Tongue (tissue), 2 donors: ENCODE data around the gene CLRN1. TPM values are rescaled to one million over a fixed set of nuclear protein-coding genes. Genes with fewer than 3 reads are reported as not detected.
A peak's percentile ranks its signal among the peaks of the same experiment; 100 is the strongest.

Experiments used
- DNase-seq: peaks from one replicate; pipeline ENCODE4 v3.0.0-alpha.2; 2015
- total RNA-seq: library from RNA; depleted of rRNA; stranded (reverse); fragments of >200 nt; gene quantifications from one replicate; pipeline ENCODE4 v1.2.3, GENCODE V29; 2014

CLRN1 gene
- total RNA-seq, 1 donor from 2014 or later = 0.31 TPM

DNA sequence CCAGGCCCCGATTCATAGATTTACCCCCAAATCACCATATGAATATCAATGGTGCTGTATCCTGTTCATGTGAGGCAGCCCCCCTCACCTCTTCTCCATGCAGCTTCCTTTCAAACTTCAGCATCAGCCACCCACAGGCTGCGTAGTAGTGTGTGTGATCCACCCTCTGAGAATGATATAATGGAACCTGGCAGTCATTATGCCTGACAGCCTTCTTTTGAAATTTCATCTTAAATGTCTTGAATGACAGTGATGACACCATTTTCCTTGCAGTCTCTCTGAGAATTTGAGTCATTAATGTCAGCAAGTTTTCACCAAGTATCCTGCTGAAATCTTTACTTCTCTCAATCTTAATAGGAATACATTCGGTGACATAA lies 3.5 kb upstream of the CLRN1 start:
- DNase-seq = no peak

DNA sequence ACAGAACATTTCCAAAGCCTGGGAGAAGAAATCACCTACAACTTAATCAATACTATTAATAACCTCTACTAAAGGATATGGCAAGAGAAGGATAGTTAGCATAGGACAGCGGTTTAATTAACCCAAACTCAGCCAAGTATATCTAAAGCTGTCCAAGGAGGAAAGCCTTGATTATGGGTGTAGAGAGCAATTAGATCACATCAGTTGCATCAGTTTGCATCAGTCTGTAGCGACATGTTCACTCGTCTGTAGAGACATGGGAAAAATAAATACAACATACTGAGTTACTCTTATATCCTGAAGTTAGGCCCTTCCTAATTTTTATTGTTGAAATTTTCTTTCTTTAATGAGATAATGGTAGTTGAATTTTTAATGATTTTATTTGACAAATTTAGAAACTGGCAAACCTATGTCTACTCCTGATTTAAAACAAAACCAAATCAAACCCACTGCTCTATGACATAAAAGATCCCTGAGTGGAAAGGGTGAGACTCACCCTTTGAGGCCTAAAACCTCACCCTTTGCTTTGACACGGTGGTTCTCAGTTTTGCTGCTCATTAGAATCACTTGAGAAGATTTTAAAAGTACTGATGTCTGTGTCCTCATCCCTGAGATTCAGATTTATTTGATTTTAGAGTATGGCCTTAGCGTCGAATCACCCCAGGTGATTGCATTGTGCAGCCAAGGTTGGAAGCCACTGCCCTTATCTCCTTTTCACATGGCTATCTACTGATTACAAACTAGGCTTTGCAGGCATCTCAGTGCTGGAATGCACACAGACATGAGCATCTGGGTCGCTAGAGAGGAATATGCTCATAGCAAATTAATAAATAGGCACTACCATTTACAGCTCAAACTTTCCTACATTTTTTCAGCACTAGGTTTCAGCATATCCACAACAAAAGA lies 2.8 kb upstream of the CLRN1 start:
- DNase-seq = no peak

DNA sequence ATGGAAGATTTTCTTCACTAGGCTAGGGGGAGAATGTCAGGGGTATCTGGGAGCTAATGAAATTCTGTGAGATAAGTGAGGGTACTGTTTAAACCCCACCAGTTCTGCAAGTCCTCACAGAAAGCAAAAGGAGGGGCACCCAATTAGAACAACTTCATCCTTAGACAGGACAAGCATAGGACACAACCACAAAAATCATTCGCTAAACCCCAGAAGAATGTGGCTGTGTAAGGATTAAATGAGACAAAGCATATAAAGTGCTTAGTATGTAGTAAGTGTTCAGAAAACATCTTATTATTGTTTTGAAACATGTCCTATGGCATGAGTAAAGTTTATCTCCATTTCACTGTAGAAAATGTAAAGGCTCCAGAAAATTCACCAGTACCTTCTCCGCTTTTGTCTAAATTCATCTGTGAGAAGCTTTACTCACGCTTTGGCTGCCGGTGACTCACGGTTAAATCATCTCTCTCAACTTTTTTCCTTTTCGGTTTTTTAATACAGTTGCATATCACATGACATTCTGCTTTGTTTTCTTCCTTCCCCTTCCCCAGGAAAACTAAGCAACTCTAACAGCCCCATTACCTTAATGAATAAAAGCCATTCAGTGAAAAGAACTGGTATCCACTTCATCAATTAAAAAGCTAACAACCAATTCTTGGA lies 1.7 kb downstream of the CLRN1 start:
- no peak for DNase-seq

DNA sequence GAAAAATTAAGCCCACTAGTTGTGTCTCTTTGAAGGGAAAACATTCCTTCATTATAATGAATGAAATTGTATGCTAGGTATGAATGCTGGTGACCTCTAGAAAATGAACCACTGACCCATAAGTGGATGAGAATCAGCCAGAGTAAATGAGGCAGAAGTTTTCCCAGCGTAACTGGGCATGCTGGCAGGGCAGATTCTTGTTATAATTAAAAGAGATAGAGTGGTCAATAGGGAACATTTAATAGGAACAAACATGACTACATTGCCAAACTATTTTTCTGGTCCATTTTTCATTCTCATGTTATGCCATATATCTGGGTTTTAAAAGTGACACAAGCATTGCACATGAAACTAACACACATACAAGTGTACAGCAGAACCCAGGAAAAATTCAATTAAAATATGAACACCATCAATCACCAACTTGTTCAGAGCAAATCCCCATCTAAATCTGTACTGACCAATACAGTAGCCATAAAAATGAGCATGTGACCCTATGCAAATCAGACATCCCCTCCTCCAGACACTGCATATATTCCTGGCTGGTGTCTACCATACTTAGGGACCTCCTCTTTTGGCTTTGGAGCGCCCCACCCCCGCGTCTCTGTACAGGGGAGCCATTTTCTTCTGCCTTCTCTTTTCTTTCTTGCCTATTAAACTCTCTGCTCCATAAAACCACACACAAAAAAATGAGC lies 4.0 kb downstream of the CLRN1 start:
- DNase-seq = no peak

DNA sequence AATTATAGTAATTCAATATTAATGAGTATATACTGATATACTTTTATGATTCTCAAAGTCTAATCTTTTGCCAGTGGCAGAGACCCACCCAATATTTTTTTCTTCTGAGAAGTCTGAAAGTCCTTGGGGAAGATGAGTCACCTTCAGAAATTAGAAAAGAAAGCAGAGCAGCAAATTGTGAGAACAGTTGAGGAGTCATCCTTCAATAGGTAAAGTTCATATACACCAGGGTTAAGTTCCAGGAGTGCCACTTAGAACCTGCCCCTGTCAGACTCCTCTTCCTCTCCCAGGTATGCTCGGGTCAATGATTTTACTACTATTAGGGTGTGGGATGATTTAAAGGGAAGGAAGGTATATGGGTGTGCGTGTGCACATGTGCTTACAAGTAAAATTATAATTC lies 7.1 kb downstream of the CLRN1 start:
- no peak for DNase-seq

DNA sequence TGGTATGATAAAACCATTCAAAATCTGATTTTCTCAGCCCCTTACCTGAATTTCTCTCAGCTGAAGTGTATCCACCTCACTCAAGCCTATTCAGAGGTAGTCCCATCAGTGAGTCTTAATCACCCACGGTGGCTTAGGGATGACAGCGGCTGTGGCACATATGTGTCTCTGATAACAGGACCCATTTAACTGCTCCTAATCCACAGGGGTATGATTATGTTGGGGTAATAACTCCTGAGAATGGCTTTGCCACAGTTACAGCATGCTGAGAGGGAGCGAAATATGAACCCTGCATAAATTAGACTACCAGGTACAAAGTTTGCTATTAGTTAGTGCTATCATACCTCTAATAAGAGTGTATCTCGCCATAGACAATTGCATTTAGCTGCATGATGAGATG lies 10.6 kb downstream of the CLRN1 start:
- no peak for DNase-seq

DNA sequence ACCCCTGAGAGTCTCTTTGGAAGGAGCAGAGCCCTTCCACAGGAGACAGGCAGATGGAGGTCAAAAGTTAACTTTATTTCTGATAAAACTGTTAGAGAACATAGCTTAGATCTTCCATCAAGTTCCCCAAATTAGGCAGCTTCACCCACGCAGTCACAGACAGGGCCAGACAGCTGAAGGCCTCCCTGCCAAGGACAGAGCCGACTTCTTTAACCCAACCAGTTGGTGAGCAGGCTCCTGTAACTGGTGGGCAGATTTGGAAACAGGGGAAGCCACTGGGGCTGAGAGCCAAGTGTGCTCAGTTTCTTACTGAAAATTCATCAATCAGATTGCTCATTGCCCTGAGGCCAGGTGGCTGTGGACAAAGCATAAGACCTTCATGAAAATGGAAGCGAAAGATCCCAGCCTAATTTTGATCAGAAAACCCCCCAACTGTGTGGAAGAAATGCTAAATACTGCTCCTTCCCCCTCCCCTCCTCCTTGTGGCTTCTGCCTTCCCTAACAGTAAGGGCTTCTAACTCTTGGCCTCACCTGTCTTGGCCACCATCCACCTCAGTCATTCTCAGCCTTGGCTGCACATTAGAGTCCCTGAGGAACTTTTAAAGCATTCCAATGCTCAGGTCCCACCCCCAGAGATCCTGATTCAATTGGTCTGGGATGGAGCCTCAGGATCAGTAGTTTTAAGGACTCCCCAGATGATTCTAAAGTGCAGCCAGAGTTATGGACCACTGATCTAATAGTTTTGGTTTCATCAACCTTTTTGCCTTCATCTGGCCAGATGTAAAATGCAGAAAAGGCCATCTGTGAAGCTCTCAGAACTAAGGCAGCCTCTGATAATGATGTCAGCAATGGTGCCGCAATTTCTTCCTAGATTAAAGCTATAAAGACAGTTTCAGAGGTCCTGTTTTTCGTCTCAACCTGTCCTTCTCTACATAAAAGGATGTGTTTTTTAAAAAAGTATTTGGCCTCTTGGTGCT lies 11.5 kb downstream of the CLRN1 start:
- peak; percentile 29 for DNase-seq

DNA sequence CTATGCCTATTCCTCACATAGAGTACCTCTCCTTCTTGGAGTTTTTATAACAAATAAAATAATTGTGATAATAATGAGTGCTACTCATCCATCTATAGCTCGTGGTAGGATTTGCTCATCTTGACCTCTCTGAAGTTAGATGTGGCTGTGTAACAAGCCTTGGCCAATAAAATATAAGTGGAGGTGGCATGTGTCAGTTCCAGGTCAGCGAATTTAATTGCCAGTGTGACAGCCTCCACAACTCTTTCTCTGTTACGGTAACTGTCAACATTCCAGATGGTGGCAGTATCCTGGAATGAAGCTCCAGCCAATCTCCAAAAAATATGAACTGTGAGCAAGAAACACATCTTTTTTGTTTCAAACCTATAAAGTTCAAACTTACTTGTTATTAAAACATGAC lies 13.8 kb downstream of the CLRN1 start:
- DNase-seq = no peak

DNA sequence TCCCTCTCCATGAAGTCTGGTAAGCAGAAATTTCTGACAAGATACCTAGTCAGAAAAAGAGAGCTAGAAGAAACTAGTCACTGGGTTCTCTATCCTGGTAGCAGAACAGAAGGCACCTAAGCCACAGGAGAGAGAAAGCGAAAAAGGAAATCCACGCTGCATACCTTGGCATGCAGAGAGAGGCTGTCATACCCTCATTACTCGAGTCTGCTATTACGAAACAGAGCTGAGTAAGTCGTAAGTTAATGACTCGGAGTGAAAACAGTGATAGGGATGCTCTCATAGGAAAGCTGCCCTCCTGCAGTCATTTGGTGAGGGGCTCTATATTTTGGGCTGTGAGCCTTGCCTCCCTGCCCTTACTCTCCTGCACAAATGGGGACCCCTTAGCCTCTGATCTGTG lies 16.2 kb downstream of the CLRN1 start:
- no peak for DNase-seq

DNA sequence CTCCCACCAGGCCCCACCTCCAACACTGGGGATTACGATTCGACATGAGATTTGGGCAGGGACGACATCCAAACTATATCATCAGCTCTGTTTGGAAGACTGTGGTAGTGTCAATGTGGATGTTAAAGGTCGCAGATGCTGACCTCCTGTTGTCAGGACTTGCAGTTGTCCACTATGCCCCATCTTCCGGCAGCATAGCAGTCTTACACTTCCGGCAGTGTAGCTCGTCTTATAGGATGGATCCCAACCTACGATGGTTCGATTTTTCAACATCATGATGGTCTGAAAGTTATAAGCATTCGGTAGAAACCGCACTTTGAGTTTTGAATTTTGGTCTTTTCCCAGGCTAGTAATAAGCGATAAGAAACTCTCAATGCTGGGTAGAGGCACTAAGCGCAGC lies 20.6 kb downstream of the CLRN1 start:
- no peak for DNase-seq

DNA sequence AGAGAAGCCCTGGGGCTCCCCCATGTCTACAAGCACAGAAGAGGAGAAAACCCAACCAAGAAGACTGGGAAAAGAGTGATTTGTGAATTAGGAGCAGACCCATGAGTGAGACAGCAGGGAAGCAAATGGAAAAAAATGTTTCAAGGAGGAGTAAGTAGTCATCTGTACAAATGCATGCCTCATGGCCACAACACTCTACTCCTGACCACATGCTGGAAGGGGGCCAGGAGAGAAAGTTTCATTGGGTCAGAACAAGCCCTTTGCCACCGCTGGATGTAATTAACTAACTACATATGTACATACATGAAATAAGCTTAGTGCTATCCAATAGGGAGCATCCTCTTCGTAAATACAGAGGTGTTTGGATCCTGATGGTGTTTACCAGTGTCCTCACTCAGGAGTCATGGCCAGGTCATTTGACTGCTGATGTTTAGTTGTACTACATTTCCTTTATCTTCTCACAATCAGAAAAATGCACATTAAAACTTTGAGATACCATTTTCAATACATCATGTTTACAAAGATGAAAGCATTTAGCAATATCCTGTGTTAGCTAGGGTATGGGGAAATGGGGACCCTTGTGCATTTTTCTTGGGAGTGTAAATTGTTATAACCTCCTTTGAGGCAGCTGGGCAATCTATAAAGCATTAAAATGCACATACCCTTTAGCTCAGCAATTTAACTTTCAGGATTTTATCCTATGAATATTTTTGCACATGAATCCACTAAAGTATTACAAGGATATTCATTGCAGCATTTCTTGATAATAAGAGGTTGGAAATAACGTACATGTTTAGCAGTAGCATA lies 27.1 kb downstream of the CLRN1 start:
- DNase-seq = no peak

DNA sequence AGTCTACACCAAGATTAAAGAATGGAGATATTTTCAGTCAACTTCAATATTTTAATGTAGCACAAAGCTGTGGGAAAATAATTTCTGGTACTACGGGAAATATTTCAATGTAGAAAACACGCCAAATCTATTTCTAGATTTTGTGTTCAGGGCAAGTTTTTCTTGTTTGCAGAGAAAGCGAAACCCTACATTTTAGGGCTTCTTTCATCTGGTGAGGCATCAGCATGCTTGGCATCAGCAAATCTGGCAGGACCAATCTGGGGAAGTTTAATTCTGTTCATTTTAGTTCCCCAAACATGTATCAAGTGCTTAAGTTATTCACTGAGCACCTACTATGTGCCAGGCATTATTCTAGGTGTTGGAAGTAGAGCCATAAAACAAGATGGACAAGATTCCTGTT lies 30.3 kb downstream of the CLRN1 start:
- DNase-seq = no peak

DNA sequence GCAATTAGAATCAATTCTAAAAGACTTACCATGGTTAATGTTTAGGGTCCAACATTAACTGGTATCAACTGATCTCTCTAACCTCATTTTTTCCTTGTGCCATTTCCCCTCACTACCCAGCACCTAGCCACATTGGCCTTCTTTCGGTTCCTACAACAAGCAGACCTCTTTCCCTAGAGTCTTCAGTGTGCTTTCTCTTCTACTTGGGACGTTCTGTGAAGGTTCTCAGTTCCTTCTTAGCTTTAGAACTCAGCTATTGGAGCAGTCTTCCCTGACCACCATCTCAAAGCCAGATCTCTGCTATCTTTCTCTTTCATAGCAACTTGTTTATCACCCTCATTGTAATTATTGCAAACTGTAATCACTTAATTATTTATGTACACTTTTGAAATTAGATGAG lies 35.8 kb downstream of the CLRN1 start:
- no peak for DNase-seq

DNA sequence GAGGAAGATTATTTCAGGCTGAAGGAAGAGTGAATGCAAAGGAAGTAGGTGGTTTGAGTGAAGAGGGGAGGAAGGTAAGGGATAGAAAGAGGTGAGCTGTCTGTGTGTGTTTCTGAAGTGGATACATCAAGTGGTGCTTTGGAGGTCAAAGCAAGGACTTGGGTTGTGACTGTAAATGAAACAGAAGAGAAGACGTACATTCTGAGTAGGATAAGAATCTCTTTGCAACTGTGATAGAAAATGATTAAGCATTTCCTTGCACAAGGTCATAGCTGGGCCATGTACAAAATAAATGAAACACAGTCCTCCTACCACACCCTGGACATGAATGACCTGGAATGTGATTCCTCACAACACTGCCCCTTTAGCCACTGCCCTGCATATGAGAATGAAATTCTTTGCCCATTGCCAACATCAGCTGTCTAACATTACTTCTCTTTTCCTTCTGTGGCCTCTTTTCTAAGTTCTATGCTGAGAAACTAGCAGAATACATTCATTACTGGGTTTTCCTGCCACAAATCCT lies 39.0 kb downstream of the CLRN1 start:
- no peak for DNase-seq

DNA sequence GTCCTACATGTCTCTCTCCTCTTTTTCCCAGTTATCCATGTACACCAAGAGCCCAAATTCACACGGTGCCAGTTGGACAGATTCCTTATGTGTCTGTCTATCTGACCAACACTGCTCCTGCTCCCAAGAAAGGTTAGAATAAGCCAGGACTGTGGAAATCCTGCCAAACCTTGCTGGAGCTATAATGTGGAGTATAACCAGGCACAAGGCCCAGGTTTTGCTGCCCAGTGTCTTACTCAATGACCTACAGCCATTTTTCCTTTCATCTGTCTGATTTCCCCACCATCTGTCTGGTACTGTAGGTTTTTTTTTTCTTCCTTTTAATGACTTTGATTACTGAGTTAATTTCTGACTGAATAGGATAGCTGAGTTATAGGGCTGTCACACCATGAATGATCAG lies 40.8 kb downstream of the CLRN1 start:
- DNase-seq = no peak

DNA sequence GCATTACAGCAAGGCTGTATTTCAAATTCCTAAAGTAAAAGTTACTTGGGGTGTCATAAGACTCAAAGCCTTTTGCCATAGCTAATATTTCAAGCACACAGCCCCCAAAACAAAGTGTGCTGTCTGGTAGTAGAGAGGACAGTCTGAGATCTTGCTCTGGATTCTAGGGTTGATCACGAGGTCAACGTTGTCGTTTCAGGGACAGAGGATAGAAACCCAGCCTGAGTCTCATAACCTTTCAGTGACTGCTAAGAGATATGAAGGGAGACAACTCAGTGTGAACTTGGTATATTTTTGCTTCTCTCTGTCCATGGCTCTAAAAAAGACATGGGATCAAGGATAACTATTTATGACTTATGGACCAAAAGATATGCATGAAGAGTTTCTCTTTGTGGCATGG lies 41.7 kb downstream of the CLRN1 start:
- no peak for DNase-seq

DNA sequence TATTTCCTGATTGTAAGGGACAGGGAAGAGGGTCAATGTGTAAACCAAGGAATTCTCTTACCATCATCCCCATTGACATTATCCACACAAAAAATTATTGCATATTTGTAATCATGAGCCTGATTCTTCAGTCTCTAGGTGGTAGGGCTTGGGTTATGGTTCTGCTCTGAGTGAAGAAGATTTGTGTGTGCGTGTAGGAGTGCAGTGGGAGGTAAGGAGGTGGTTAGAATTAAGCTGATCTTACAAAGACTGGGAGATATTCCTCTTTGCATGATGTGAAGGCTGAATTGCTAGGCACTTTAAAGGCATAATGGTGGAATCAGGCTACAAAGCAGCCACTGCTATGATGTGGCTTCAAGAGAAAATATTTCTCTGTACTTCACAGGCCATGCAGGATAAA lies 44.3 kb downstream of the CLRN1 start:
- no peak for DNase-seq

DNA sequence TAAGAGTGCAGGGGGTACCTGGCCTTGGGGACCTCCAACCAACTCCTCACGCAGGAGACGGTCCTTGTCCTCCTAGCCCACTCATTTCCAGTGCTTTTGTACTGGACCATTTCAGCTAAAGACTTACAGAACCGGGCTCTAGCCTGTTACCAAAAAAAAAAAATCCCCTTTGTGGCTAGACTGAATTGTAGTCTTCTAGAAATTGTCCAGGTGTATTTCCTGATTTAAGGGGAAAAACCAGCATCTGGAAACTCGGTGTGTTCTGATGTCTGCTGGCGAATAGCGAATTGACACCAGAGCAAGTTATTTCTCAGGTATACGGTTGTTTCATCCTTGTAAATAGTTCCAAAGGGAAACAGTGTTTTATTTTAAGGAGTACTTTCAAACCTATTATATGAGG lies 46.2 kb downstream of the CLRN1 start:
- no peak for DNase-seq

DNA sequence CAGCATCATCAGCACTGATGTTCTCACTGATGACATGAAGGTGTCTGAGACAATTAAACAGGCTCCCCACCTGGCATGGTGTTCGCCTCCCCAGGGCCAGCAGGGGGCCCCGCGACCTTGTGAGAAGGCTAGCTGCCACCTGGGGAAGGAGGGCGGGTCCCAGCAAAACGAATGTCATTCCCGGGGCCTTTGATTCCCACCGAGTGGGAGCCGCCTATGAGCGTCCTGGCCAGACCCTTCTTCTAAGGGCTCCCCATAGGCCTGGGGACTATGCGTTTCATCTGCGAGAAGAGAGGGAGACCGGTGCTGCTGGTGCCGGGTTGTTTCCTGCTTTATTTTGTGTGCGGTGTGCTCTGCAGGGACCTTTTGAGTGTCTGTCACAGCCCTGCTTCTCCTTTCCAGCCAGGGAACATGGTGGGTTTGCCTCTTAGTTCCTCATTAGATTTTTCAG lies 46.8 kb downstream of the CLRN1 start:
- DNase-seq = peak; percentile 46

DNA sequence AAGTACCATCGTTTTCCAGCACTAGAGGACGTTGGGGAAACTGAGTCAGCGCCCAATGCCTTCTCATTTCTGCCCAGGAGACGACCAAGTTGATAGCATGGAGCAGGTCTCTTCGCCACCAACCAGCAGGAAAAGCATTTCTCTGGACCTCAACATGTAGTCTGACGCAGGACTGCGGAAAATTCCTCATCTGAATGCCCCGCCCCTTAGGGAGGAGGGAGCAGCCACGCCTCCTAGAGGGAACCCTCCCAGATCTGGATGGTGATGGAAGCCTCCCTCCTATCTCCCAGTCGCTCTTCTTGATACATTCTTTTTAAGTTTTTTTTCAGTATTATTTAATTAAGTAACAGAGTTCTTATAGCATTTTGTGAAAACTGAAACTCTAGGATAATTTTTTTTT lies 49.9 kb downstream of the CLRN1 start:
- no peak for DNase-seq

DNA sequence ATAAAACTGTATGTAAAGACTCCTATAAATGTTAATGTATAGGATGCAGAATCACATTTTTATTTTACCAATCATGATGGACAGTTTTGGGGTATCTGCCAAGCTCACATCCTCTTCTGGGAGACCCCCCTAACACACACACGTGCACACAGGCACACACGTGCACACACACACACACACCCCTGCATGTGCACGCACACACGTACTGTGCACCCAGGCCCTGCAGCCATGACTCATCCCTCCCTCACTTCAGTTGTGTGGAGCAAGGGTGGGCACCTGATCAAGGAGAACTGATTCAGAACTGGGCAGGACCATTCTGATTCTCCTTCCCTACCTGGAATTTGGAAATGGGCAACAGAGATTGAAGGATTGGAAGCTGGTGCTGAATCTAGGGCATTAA lies 51.3 kb downstream of the CLRN1 start:
- no peak for DNase-seq
